CD4-positive, alpha-beta T cell treated with Interleukin-21 for 1 hour (primary cell): ENCODE measurements around the gene COL4A4.

Source experiments
- DNase-seq: peaks from one replicate; pipeline ENCODE4 v3.0.0-alpha.2; 2020

Gene COL4A4

GRCh38 chr2:226979004-226979403, 185.0 kb downstream of the COL4A4 start:
- DNase-seq, result no peak

- no peak for DNase-seq
These were observed 185.7 kb downstream of the COL4A4 start for GRCh38 chr2:226978300-226978699.

GRCh38 chr2:226977775-226978190, 186.2 kb downstream of the COL4A4 start:
- DNase-seq, result no peak

- no peak for DNase-seq
These were observed 190.2 kb downstream of the COL4A4 start for GRCh38 chr2:226973816-226974215.

GRCh38 chr2:226971770-226972169, 192.2 kb downstream of the COL4A4 start:
- DNase-seq, result no peak

GRCh38 chr2:226971084-226971483, 192.9 kb downstream of the COL4A4 start:
- DNase-seq, result no peak

GRCh38 chr2:226970362-226970761, 193.6 kb downstream of the COL4A4 start:
- DNase-seq, result no peak

GRCh38 chr2:226969417-226970080, 194.5 kb downstream of the COL4A4 start:
- no peak for DNase-seq

GRCh38 chr2:226965376-226965775, 198.6 kb downstream of the COL4A4 start:
- no peak for DNase-seq

- DNase-seq, result no peak
These were observed 200.5 kb downstream of the COL4A4 start for GRCh38 chr2:226963528-226963927.

GRCh38 chr2:226962176-226962773, 201.7 kb downstream of the COL4A4 start:
- no peak for DNase-seq

GRCh38 chr2:226959418-226959817, 204.6 kb downstream of the COL4A4 start:
- no peak for DNase-seq

- no peak for DNase-seq
These were observed 207.3 kb downstream of the COL4A4 start for GRCh38 chr2:226956659-226957058.

- no peak for DNase-seq
These were observed 210.2 kb downstream of the COL4A4 start for GRCh38 chr2:226953826-226954225.

- no peak for DNase-seq
These were observed 210.8 kb downstream of the COL4A4 start for GRCh38 chr2:226953206-226953605.
